MG63 (cell line): ENCODE results near the gene OAS3. TPM values are rescaled to one million over a fixed set of nuclear protein-coding genes. Genes with fewer than 3 reads are reported as not detected.
A peak's percentile ranks its signal among the peaks of the same experiment; 100 is the strongest.

Source experiments
- DNase-seq: peaks from one replicate; pipeline ENCODE4 v3.0.0-alpha.2; 2020
- H3K27me3 ChIP-seq: fragments of 250-450 bp; sonication (Bioruptor Pico); 2 replicates; pipeline ENCODE4 v1.5.1; 2020; ENCODE audit warnings: mild to moderate bottlenecking, moderate library complexity
- H3K36me3 ChIP-seq: fragments of 250-450 bp; sonication (Bioruptor Pico); 2 replicates; pipeline ENCODE4 v1.5.1; 2020; ENCODE audit warnings: mild to moderate bottlenecking, moderate library complexity
- H3K4me3 ChIP-seq: fragments of 250-450 bp; sonication (Bioruptor Pico); 2 replicates; pipeline ENCODE4 v1.5.1; 2020; ENCODE audit warnings: mild to moderate bottlenecking, moderate library complexity
- H3K9me3 ChIP-seq: fragments of 250-450 bp; sonication (Bioruptor Pico); 2 replicates; pipeline ENCODE4 v1.5.1; 2020; ENCODE audit warnings: mild to moderate bottlenecking, moderate library complexity
- total RNA-seq: library from RNA; depleted of rRNA; stranded (reverse); fragments of >200 nt; shearing (Covaris generic); gene quantifications from 2 replicates; pipeline ENCODE4 v1.2.3, GENCODE V29; 2014; ENCODE audit warnings: low replicate concordance

Gene OAS3
- total RNA-seq, 1 experiment from 2014 or later: 12.5 TPM

DNA sequence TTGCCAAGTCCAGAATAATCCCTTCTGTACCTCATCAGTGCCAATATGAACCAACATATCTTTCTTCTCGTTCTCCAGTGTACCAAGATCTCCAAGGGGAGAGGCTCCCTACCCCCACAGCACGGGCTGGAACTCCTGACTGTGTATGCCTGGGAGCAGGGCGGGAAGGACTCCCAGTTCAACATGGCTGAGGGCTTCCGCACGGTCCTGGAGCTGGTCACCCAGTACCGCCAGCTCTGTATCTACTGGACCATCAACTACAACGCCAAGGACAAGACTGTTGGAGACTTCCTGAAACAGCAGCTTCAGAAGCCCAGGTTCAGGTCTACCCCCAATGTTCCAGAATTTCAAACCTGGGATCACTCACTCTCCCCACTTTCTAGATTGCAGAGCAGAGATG is 29.6 kb downstream of the OAS3 start:
- H3K27me3 ChIP-seq: no peaks in the 10 kb centered on the region
- no peak overlapping the region for H3K4me3 ChIP-seq
- DNase-seq: no peak
- H3K36me3 ChIP-seq: peaks cover 5% of the 10 kb centered on the region; the same call in 1 of the 2 replicates
- no peaks in the 10 kb centered on the region for H3K9me3 ChIP-seq

DNA sequence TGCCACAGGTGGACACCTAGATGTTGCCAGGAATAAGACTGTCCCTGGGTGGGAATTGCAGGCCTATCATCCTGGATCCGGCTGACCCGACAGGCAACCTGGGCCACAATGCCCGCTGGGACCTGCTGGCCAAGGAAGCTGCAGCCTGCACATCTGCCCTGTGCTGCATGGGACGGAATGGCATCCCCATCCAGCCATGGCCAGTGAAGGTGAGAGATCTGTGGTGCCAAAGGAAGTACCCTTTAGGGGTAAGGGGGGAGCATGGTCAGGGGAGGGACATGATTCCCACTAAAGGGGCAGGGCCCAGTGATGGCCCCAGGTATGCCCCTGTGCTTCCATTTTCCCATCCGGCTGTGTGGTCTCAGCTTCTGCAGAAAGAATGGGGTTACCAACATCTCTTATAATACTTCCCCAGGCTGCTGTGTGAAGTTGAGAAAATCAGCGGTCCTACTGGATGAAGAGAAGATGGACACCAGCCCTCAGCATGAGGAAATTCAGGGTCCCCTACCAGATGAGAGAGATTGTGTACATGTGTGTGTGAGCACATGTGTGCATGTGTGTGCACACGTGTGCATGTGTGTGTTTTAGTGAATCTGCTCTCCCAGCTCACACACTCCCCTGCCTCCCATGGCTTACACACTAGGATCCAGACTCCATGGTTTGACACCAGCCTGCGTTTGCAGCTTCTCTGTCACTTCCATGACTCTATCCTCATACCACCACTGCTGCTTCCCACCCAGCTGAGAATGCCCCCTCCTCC is 31.5 kb downstream of the OAS3 start:
- no peak for DNase-seq

DNA sequence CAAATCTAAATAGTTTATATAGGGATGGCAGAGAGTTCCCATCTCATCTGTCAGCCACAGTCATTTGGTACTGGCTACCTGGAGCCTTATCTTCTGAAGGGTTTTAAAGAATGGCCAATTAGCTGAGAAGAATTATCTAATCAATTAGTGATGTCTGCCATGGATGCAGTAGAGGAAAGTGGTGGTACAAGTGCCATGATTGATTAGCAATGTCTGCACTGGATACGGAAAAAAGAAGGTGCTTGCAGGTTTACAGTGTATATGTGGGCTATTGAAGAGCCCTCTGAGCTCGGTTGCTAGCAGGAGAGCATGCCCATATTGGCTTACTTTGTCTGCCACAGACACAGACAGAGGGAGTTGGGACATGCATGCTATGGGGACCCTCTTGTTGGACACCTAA is 32.1 kb downstream of the OAS3 start:
- peaks cover 3% of the 10 kb centered on the region; the same call in 1 of the 2 replicates for H3K36me3 ChIP-seq
- H3K4me3 ChIP-seq: no peak overlapping the region
- H3K27me3 ChIP-seq: no peaks in the 10 kb centered on the region
- DNase-seq: no peak
- no peaks in the 10 kb centered on the region for H3K9me3 ChIP-seq

More for the DNA sequence above, 31.5 kb downstream of the OAS3 start:
- H3K4me3 ChIP-seq: no peak overlapping the region
- H3K36me3 ChIP-seq: peaks cover 3% of the 10 kb centered on the region; the same call in 1 of the 2 replicates
- no peaks in the 10 kb centered on the region for H3K9me3 ChIP-seq
- H3K27me3 ChIP-seq: no peaks in the 10 kb centered on the region

DNA sequence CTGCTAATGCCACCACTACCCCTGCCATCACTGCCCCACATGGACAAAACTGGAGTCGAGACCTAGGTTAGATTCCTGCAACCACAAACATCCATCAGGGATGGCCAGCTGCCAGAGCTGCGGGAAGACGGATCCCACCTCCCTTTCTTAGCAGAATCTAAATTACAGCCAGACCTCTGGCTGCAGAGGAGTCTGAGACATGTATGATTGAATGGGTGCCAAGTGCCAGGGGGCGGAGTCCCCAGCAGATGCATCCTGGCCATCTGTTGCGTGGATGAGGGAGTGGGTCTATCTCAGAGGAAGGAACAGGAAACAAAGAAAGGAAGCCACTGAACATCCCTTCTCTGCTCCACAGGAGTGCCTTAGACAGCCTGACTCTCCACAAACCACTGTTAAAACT is 33.0 kb downstream of the OAS3 start:
- no peak overlapping the region for H3K4me3 ChIP-seq
- no peaks in the 10 kb centered on the region for H3K27me3 ChIP-seq
- no peaks in the 10 kb centered on the region for H3K9me3 ChIP-seq
- peaks cover under 1% of the 10 kb centered on the region; the same call in 1 of the 2 replicates for H3K36me3 ChIP-seq
- DNase-seq: no peak

DNA sequence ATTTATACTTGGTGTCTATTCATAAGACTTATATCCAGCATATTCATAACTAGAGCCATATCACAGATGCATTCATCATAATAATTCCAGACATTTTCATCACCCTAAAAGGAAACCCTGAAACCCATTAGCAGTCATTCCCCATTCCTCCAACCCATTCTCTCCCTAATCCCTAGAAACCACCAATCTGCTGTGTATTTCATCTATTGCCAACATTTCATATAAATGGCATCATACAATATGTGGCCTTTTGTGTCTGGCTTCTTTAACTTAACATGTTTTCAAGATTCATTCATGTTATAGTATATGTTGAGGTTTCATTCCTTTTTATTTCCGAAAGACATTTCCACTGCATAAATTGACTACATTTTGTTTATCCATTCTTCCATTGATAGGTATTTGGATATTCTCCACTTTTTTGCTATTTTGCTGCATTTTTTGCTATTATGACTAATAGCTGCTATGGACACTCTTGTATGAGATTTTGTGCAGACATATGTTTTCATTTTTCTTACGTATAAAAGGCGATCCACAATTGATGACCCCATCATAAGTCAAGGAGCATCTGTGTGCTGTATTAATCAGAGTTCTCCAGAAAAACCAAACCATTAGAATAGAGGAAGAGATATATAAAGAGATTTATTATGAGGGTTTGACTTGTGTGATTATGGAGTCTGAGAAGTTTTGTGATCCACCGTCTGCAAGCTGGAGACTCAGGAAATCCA is 34.9 kb downstream of the OAS3 start:
- Histone ChIP-seq H3K36me3 (no peaks in the 10 kb centered on the region), H3K4me3 (no peak overlapping the region), H3K9me3 (no peaks in the 10 kb centered on the region), H3K27me3 (no peaks in the 10 kb centered on the region)
- no peak for DNase-seq

DNA sequence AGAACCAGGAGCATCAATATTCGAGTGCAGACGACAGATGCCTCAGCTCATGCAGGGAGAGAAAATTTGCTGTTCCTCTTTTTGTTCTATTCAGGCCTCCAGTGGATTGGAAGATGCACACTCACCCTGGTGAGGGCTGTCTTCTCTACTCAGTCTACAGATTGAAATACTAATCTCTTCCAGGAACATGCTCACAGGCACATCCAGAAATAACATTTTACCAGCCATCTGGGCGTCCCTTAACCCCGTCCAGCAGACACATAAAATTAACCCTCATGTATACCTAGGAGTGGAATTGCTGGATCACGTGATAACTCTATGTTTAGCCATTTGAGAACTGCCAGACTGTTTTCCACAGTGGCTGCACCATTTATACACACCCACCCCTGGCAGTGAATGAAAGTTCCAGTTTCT is 35.6 kb downstream of the OAS3 start:
- Histone ChIP-seq H3K36me3 (no peaks in the 10 kb centered on the region), H3K9me3 (no peaks in the 10 kb centered on the region), H3K4me3 (no peak overlapping the region), H3K27me3 (no peaks in the 10 kb centered on the region)
- DNase-seq: no peak

DNA sequence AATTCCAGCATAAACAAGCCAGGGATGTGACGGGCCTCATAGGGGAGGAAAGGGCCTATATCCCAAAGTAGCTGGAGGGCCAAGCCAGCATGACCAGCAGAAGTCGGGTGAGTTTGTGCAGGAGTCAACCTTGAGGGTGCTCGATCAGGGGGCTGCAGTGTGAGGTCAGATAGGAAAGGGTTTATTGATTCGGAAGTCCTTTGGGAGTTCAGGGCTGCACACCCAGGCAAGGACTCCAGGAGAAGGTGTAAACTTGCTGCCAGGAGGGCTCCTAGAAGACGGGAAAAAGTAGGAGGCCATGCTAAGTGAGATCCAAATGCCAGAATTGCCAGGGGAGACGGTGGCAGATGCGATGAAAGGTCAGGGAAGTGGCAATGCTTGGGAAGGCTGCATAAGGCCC is 36.6 kb downstream of the OAS3 start:
- H3K27me3 ChIP-seq: no peaks in the 10 kb centered on the region
- no peak for DNase-seq
- no peaks in the 10 kb centered on the region for H3K36me3 ChIP-seq
- no peak overlapping the region for H3K4me3 ChIP-seq
- H3K9me3 ChIP-seq: no peaks in the 10 kb centered on the region

DNA sequence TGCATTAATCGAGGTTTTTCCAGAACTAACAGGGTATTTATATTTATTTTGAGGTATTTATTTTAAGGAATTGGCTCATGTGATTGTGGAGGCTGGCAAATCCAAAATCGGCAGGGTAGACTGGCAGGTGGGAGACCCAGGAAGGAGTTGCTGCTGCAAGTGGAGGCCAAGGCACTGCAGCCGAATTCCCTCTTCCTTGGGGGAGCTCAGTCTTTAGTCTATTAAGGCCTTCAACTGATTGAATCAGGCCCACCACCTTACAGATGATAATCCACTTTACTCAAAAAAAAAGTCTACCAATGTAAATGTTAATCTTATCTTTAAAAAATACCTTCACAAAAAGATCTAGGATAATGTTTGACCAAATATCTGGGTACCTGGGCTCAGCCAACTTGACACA is 38.9 kb downstream of the OAS3 start:
- no peaks in the 10 kb centered on the region for H3K36me3 ChIP-seq
- DNase-seq: no peak
- no peak overlapping the region for H3K4me3 ChIP-seq
- H3K9me3 ChIP-seq: peaks cover 5% of the 10 kb centered on the region
- no peaks in the 10 kb centered on the region for H3K27me3 ChIP-seq

DNA sequence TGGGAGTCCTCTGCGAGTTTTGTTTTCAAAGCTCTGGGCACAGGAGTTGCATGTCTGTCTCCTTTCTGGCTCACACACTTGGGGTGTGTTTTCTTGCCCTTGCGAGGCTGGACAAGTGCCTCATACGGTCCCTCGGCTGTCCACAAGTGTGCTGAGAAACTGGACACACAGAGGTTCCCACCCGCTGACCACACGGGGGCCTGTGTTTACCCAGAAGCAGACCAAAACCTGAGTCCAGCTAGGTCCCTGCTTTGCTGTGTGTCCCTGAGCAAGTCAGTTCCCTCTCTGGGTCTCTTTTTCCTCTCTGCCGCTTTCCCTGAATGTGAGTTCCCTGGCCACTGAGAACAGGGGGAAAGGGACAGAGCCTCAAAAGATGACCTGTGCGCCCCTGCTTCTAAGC is 39.4 kb downstream of the OAS3 start:
- peak overlapping the region; percentile 56 for H3K4me3 ChIP-seq
- peaks cover 8% of the 10 kb centered on the region for H3K9me3 ChIP-seq
- H3K27me3 ChIP-seq: no peaks in the 10 kb centered on the region
- H3K36me3 ChIP-seq: no peaks in the 10 kb centered on the region
- no peak for DNase-seq

DNA sequence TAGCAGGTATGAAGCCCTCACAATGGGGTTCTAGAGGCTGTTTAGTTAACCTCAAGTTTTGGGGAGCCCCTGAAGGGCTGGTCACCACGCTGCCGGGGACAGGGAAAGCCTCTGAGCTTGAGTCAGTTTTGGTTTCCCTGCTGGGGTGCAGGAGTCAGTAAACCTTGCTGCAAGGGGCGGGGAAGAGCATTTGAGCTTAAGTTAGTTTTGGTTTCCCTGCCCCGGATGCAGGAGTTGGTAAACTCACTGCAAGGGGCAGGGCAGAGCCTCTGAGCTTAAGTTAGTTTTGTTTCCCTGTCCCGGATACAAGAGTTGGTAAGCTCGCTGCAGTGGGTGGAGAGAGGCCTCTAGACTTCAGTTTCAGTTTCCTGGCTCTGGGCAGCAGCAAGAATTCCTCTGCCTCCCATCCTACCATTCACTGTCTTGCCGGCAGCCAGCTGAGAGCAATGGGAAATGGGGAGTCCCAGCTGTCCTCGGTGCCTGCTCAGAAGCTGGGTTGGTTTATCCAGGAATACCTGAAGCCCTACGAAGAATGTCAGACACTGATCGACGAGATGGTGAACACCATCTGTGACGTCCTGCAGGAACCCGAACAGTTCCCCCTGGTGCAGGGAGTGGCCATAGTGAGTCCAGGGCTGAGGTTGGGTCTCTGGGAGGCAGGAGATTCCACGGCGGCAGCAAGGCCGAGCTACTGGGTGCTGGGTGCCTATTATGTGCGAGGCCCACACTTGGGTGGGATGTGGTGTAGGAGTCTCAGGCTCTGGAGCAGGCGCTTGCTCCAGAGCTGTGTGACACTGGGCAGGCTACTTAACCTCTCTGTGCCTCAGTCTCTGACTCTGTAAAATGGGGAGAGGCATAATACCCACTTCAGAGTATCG is 40.1 kb downstream of the OAS3 start, which contains the start of gene OAS2:
Gene OAS2, plus strand, starts transcription at position 357 of the 878 bp plus-strand sequence. Its CDS starts 90 bp downstream, at position 447.
- DNase-seq: peak; percentile 81
- Histone ChIP-seq H3K36me3 (no peaks in the 10 kb centered on the region), H3K9me3 (peaks cover 8% of the 10 kb centered on the region), H3K4me3 (peak within 1 kb of the TSS; percentile 56), H3K27me3 (no peaks in the 10 kb centered on the region)

DNA sequence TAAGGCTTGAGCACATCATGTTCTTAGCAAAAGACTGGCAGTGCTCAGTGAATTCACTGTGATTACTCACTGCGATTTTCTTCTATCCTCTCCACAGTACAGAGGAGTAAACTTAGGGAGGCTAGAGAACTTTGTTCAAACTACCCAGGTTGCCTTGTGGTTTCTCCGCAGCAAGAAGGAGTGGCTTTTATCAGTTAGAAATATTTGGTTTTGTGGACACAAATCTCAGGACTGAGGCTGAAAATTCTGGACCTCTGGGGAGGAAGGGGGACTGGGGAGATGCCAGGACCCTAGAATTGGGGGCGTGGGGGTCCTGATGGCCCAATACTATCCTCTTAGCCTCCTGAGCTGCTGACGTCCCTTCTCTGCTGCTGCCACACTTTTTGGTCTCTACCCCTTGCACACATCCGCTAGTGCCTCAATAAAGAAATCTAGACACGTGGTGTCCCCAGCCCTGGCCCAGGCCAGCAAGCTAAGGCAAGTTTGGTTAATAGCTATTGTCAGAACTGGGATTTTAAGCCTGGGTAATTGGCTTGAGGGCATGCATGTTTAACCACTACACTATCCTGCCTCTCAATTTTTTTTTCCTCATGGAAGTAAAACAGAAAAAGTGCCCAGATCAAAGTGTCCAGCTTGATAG is 40.9 kb downstream of the OAS3 start:
- H3K36me3 ChIP-seq: no peaks in the 10 kb centered on the region
- H3K4me3 ChIP-seq: peak overlapping the region; percentile 56
- H3K9me3 ChIP-seq: peaks cover 8% of the 10 kb centered on the region
- no peak for DNase-seq
- H3K27me3 ChIP-seq: no peaks in the 10 kb centered on the region

DNA sequence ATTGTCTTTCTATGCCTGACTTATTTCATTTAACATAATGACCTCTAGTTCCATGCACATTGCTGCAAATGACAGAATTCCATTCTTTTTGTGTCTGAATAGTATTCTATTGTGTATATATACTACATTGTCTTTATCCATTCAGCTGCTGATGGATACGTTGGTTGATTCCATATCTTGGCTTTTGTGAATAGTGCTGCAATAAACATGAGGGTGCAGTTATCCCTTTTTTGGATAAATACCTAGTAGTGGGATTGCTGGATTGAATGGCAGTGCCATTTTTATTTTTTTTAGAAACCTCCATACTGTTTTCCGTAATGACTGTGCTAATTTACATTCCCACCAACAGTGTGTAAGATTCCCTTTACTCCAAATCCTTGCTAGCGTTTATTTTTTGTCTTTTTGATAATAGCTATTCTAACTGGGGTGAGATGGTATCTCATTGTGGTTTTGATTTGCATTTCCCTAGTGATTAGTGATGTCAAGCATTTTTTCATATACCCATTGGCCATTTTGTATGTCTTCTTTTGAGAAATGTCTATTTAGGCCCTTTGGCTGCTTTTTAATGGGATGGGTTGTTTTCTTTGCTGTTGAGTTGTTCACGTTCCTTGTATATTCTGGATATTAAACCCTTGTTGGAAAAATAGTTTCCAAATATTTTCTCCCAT is 42.4 kb downstream of the OAS3 start:
- H3K9me3 ChIP-seq: peaks cover 12% of the 10 kb centered on the region
- no peak overlapping the region for H3K4me3 ChIP-seq
- no peaks in the 10 kb centered on the region for H3K36me3 ChIP-seq
- no peak for DNase-seq
- H3K27me3 ChIP-seq: no peaks in the 10 kb centered on the region

DNA sequence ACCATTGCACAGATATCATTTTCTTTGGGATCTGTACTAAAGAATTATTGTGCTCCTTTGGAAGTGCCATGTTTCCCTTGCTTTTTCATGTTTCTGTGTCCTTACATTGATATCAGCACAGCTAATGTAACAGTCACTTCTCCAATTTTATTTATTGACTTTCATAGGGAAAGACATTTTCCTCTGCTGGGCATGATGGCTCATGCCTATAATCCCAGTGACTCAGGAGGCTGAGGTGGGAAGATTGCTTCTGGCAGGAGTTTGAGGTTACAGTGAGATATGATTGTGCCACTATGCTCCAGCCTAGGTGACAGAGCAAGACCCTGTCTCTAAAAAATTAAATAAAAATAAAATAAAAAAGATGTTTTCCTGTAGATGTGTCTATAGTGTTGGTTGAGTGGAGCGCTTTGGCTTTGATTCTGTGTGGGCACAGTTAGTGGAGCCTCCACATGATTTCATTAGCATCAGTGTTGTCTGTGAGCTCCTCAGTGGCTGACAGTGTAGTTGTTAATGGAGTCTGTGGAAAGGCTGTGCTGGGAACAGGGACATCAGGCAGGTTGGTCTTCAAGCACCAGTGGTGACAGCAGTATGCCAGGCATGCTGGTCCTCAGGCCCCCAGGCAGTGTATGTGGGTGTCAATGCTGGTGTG is 47.5 kb downstream of the OAS3 start:
- peaks cover 12% of the 10 kb centered on the region for H3K9me3 ChIP-seq
- no peak for DNase-seq
- no peak overlapping the region for H3K4me3 ChIP-seq
- H3K27me3 ChIP-seq: no peaks in the 10 kb centered on the region
- no peaks in the 10 kb centered on the region for H3K36me3 ChIP-seq

DNA sequence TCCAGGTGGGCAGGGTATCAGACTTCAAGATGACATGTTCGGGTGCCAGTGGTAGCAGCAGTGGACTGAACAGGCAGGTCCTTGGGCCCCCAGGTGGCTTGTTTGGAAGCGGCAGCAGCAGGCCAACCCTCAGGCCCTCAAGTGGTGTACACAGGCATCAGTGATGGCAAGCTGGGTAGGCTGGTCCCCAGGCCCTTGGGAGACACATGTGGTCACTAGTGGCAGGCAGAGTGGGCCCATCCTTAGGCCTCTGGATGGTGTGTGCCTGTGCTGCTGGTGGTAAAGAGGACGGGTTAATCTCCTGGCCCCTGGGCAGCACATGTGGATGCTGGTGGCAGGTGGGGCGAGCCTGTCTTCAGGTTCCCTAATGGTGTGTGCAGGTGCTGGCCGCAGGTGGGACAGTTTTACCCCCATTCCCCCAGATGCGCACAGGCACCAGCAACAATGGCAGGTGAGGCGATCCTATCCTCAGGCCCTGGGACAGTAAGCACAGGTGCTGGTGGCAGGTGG is 48.1 kb downstream of the OAS3 start:
- Histone ChIP-seq H3K27me3 (no peaks in the 10 kb centered on the region), H3K9me3 (peaks cover 11% of the 10 kb centered on the region), H3K36me3 (no peaks in the 10 kb centered on the region), H3K4me3 (no peak overlapping the region)
- no peak for DNase-seq

DNA sequence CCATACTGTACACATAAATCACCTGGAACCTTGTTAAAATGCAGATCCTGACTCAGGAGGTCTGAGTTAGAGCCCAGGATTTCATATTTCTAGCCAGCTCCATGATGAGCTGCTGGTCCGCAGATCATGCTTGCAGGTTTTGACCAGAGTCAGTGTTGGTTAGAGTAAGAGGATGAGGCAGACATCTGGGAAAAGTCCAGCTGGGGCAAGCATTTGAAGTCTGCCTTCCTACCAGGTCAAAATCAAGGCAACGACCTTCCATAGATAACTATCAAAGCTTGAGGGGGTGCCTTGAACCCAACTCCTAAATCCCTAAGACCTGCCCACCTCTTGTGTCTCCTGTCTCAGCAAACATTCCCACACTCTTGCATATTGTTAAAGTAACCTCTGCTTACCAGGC is 49.3 kb downstream of the OAS3 start:
- Histone ChIP-seq H3K36me3 (no peaks in the 10 kb centered on the region), H3K9me3 (peaks cover 6% of the 10 kb centered on the region), H3K27me3 (no peaks in the 10 kb centered on the region), H3K4me3 (no peak overlapping the region)
- DNase-seq: no peak
